GM12878 (cell line): Measurements from ENCODE around the gene LEMD2. TPM values are rescaled to one million over a fixed set of nuclear protein-coding genes. Genes with fewer than 3 reads are reported as not detected.

Source experiments
- ATAC-seq: fragments of 200-7000 bp; cut with Tn5 transposase; 3 replicates; pipeline ENCODE4 v1.9.1; 2020; ENCODE audit warnings: mild to moderate bottlenecking, moderate library complexity
- BruUV-seq: library from RNA; stranded (reverse); fragments of 400-500 nt; replicated peaks from 2 replicates; lab custom pipeline; 2021; lab: Mats Ljungman, UMichigan
- CTCF ChIA-PET: fragments of 300-600 bp; sonication (Branson Sonifier 250); formaldehyde crosslinking; extraction: SDS; loops from one replicate; lab custom pipeline; 2021; ENCODE audit warnings: inconsistent platforms; lab: Yijun Ruan, JAX
- POLR2A ChIA-PET: fragments of 350-600 bp; formaldehyde crosslinking; extraction: SDS; loops from one replicate; lab custom pipeline; 2021; ENCODE audit warnings: inconsistent platforms; lab: Charles Lee
- RAD21 ChIA-PET: fragments of 300-600 bp; sonication (Branson Sonifier 250); formaldehyde crosslinking; loops from one replicate; lab custom pipeline; 2023; ENCODE audit warnings: antibody characterized with exemption; ENCODE audit not compliant: unreplicated experiment; lab: Charles Lee
- SMC1A ChIA-PET: fragments of 300-600 bp; sonication (Branson Sonifier 250); formaldehyde crosslinking; loops from one replicate; lab custom pipeline; 2023; ENCODE audit not compliant: unreplicated experiment, uncharacterized antibody; lab: Charles Lee
- DNase-seq: peaks from one replicate; pipeline ENCODE4 v3.0.0-alpha.2; 2011; ENCODE audit warnings: low read depth, low spot score
- FAIRE-seq: peaks from 3 replicates; lab custom pipeline; 2011; peaks lifted over from hg19 to GRCh38; lab: Jason Lieb, UNC
- H2AFZ ChIP-seq: 2 replicates; pipeline ENCODE4 v1.6.0; 2011; ENCODE audit warnings: low read depth, low read length, control low read depth; ENCODE audit not compliant: control insufficient read depth
- H3K27ac ChIP-seq: 2 replicates; pipeline ENCODE4 v1.5.1; 2011; ENCODE audit warnings: control low read depth; ENCODE audit not compliant: control insufficient read depth, insufficient read depth
- H3K27me3 ChIP-seq, 2 experiments: replicated peaks in 1 of 2; 2 replicates each; pipeline versions ENCODE4 v1.6.0 to v1.6.1; 2011; ENCODE audit warnings: low read length in 1 of 2; ENCODE audit not compliant: control insufficient read depth in 2 of 2, insufficient read depth in 2 of 2
- H3K36me3 ChIP-seq, 2 experiments: 2 replicates each; pipeline ENCODE4 v1.5.1; 2011; ENCODE audit warnings: low read length in 1 of 2; ENCODE audit not compliant: control insufficient read depth in 2 of 2, insufficient read depth in 2 of 2
- H3K4me1 ChIP-seq: 2 replicates; pipeline ENCODE4 v1.6.1; 2011; ENCODE audit warnings: mild to moderate bottlenecking, low read length, moderate library complexity, mixed read lengths; ENCODE audit not compliant: control insufficient read depth, insufficient read depth
- H3K4me2 ChIP-seq: 2 replicates; pipeline ENCODE4 v1.6.0; 2011; ENCODE audit warnings: control low read depth; ENCODE audit not compliant: control insufficient read depth, insufficient read depth
- H3K4me3 ChIP-seq: fragments of 200-600 bp; sonication (generic); 2 replicates; pipeline ENCODE4 v1.5.1; 2016
- H3K79me2 ChIP-seq: 2 replicates; pipeline ENCODE4 v1.6.0; 2011; ENCODE audit warnings: low read length; ENCODE audit not compliant: control insufficient read depth, insufficient read depth
- H3K9ac ChIP-seq: 2 replicates; pipeline ENCODE4 v1.8.0; 2011; ENCODE audit warnings: low read length, control low read depth, mixed read lengths; ENCODE audit not compliant: control insufficient read depth, insufficient read depth
- H3K9me3 ChIP-seq: replicated peaks from 3 replicates; pipeline ENCODE4 v1.5.1; 2011; ENCODE audit warnings: mild to moderate bottlenecking, low read length; ENCODE audit not compliant: control insufficient read depth, insufficient read depth
- H4K20me1 ChIP-seq: 2 replicates; pipeline ENCODE4 v1.6.0; 2011; ENCODE audit not compliant: control insufficient read depth, insufficient read depth
- CHD4 ChIP-seq: fragments of 200-600 bp; sonication (generic); IDR thresholded peaks from 2 replicates; pipeline ENCODE4 v1.6.1; 2016; ENCODE audit warnings: mild to moderate bottlenecking
- POLR2A ChIP-seq: IDR thresholded peaks from 2 replicates; pipeline ENCODE4 v1.6.1; 2011; ENCODE audit warnings: low read depth, mild to moderate bottlenecking, low read length
- USF1 ChIP-seq: IDR thresholded peaks from 2 replicates; pipeline ENCODE4 v1.6.1; 2011; ENCODE audit warnings: borderline replicate concordance, low read depth, mild to moderate bottlenecking, moderate library complexity, mixed read lengths, low read length; ENCODE audit not compliant: insufficient read depth; ENCODE audit errors: extremely low read length
- ZNF24 ChIP-seq: fragments of 450-650 bp; IDR thresholded peaks from 2 replicates; pipeline ENCODE4 v1.6.1; 2017; ENCODE audit warnings: antibody characterized with exemption, mild to moderate bottlenecking
- WGBS: methylation state at CpG from one replicate; pipeline ENCODE4 v1.1.6; 2016; ENCODE audit warnings: low lambda C conversion rate; ENCODE audit not compliant: insufficient replicate concordance, insufficient coverage; ENCODE audit errors: missing lambda C conversion rate; 5-methylcytosine and 5-hydroxymethylcytosine counted together
- in situ Hi-C: fragments of 300-500 bp; cut with MboI; formaldehyde crosslinking; loops from 9 replicates; pipeline ENCODE4 v1.14.3; 2018; ENCODE audit warnings: mixed read lengths
- intact Hi-C: fragments of 100-400 bp; cut with micrococcal nuclease; formaldehyde crosslinking; loops from one replicate; pipeline ENCODE4 v1.14.2; 2022; ENCODE audit not compliant: unreplicated experiment
- polyA plus RNA-seq, 11 experiments: library from polyadenylated mRNA; depleted of rRNA in 4 of 11; unstranded in 6 of 11; stranded (reverse) in 5 of 11; fragments of >200 nt; fragmentation: Nextera tagmentation in 4 of 11; fragmentation: Illumina TruSeq in 1 of 11; extraction: Ambion mirVana in 4 of 11; extraction: Trizol in 1 of 11; gene quantifications; 1 replicate in 1 of 11; 2 replicates in 10 of 11; pipeline versions ENCODE4 v1.2.1 to v1.2.3, GENCODE V29; 2011 to 2016; ENCODE audit warnings: inconsistent platforms in 2 of 11, missing spikeins in 2 of 11, low read depth in 1 of 11
- total RNA-seq, 4 experiments: library from RNA; depleted of rRNA in 3 of 4; stranded (reverse); fragments of >200 nt in 3 of 4; fragmentation: Illumina TruSeq in 1 of 4; extraction: Trizol in 1 of 4; gene quantifications; 2 replicates each; pipeline versions ENCODE4 v1.2.1 to v1.2.3, GENCODE V29; 2013 to 2021

The LEMD2 gene
- total and polyA plus RNA-seq, 10 of the 15 experiments (the other 5 are each of a cell fraction or from before 2014, with no cell fraction given): 0.45 to 47.1 (median 22.8) TPM

GRCh38 chr6:33774774-33775173, 14.2 kb downstream of the LEMD2 start:
- no peak for DNase-seq
- intact Hi-C loops (no loop called here), in situ Hi-C loops (no loop called here)
- H2AFZ ChIP-seq: no peak overlapping the region
- no peaks in the 10 kb centered on the region for H3K27me3 ChIP-seq
- H3K4me2 ChIP-seq: no peak overlapping the region
- H3K9ac ChIP-seq: no peak overlapping the region
- FAIRE-seq: no peak
- no peaks in the 10 kb centered on the region for H3K79me2 ChIP-seq
- TF ChIP-seq USF1 (no peak), ZNF24 (peak; percentile 60; the same call in 1 of the 2 replicates)
- ChIA-PET RAD21 (no interaction called here), POLR2A (no interaction called here), SMC1A (no interaction called here), CTCF (no interaction called here)
- ATAC-seq: no peak
- no TSS peak for BruUV-seq
- H3K4me1 ChIP-seq: no peaks in the 10 kb centered on the region
- H3K4me3 ChIP-seq: no peak overlapping the region
- no peak overlapping the region for H3K27ac ChIP-seq
- H3K9me3 ChIP-seq: no peaks in the 10 kb centered on the region
- peaks cover 7 to 24% of the 10 kb centered on the region in 2 experiments for H3K36me3 ChIP-seq
- WGBS: 100% methylated on average over 3 of the region's 3 CpGs
- H4K20me1 ChIP-seq: no peaks in the 10 kb centered on the region

GRCh38 chr6:33772902-33773472, 15.9 kb downstream of the LEMD2 start:
- no peak overlapping the region for H3K27ac ChIP-seq
- no TSS peak for BruUV-seq
- ChIA-PET CTCF (interaction anchor here (0.6 to 3.8 kb wide), 6 partner anchors 27 to 382 kb away, joined by 3 to 37 read pairs (median 8); no protein-coding TSS in a partner anchor), POLR2A (no interaction called here), SMC1A (interaction anchor here (0.8 kb wide), 1 partner anchor 73 kb away, joined by 3 read pairs; no protein-coding TSS in a partner anchor), RAD21 (interaction anchor here (0.6 to 4.6 kb wide), 3 partner anchors 255 to 390 kb away, joined by 3 to 25 read pairs (median 4); no protein-coding TSS in a partner anchor)
- H3K4me1 ChIP-seq: no peaks in the 10 kb centered on the region; the same call in 1 of the 2 replicates
- H3K79me2 ChIP-seq: no peaks in the 10 kb centered on the region
- H3K36me3 ChIP-seq: peaks cover 7 to 19% of the 10 kb centered on the region in 2 experiments
- DNase-seq (no peak), FAIRE-seq (no peak), ATAC-seq (no peak)
- in situ Hi-C loops (no loop called here), intact Hi-C loops (no loop called here)
- H3K9ac ChIP-seq: no peak overlapping the region
- H3K9me3 ChIP-seq: no peaks in the 10 kb centered on the region
- no peak for TF ChIP-seq CHD4
- peak; percentile 33; the same call in 1 of the 2 replicates for TF ChIP-seq POLR2A
- H3K27me3 ChIP-seq: no peaks in the 10 kb centered on the region
- H2AFZ ChIP-seq: no peak overlapping the region
- H3K4me2 ChIP-seq: no peak overlapping the region
- WGBS: 71% methylated on average over 6 of the region's 6 CpGs
- no peak overlapping the region for H3K4me3 ChIP-seq
- H4K20me1 ChIP-seq: no peaks in the 10 kb centered on the region
